A673 (cell line): Measurements from ENCODE around the gene DESI1. TPM values are rescaled to one million over a fixed set of nuclear protein-coding genes. Genes with fewer than 3 reads are reported as not detected.
"Not testable (repeated sequence)": the region's sequence is repeated elsewhere in the genome, so short reads cannot be mapped to it uniquely, and the experiment has no call there.

Experiments
- BruUV-seq: library from RNA; stranded (reverse); fragments of 400-500 nt; replicated peaks from 2 replicates; lab custom pipeline; 2021; lab: Mats Ljungman, UMichigan
- CTCF ChIA-PET: fragments of 300-600 bp; sonication (Branson Sonifier 250); formaldehyde crosslinking; loops from one replicate; lab custom pipeline; 2022; ENCODE audit warnings: antibody characterized with exemption; lab: Charles Lee
- POLR2A ChIA-PET: fragments of 300-600 bp; sonication (Branson Sonifier 250); formaldehyde crosslinking; loops from one replicate; lab custom pipeline; 2022; ENCODE audit warnings: antibody characterized with exemption; ENCODE audit not compliant: low non-redundant PET; lab: Charles Lee
- DNase-seq: peaks from one replicate; pipeline ENCODE4 v3.0.0-alpha.2; 2015; ENCODE audit warnings: low spot score
- H3K27ac ChIP-seq: fragments of 200-600 bp; sonication (generic); 2 replicates; pipeline ENCODE4 v1.5.1; 2016; ENCODE audit warnings: mixed run types, low read depth, mild to moderate bottlenecking, mixed read lengths, antibody characterized with exemption, low read length; ENCODE audit not compliant: poor library complexity, severe bottlenecking
- H3K27me3 ChIP-seq: fragments of 200-600 bp; sonication (generic); replicated peaks from 2 replicates; pipeline ENCODE4 v1.6.1; 2017; ENCODE audit warnings: mixed run types, low read depth, mild to moderate bottlenecking, mixed read lengths, antibody characterized with exemption, low read length; ENCODE audit not compliant: insufficient read depth, poor library complexity
- H3K36me3 ChIP-seq: fragments of 200-600 bp; sonication (generic); 2 replicates; pipeline ENCODE4 v1.6.1; 2016; ENCODE audit warnings: mixed run types, mild to moderate bottlenecking, mixed read lengths, antibody characterized with exemption, low read length; ENCODE audit not compliant: insufficient read depth, poor library complexity, severe bottlenecking
- H3K4me1 ChIP-seq: fragments of 200-600 bp; sonication (generic); 2 replicates; pipeline ENCODE4 v1.6.1; 2017; ENCODE audit warnings: mixed run types, mild to moderate bottlenecking, mixed read lengths, antibody characterized with exemption, low read length; ENCODE audit not compliant: insufficient read depth, poor library complexity, severe bottlenecking
- H3K4me3 ChIP-seq: fragments of 200-600 bp; sonication (generic); 2 replicates; pipeline ENCODE4 v1.5.1; 2016; ENCODE audit warnings: low read depth, mixed run types, mild to moderate bottlenecking, mixed read lengths, low read length; ENCODE audit not compliant: poor library complexity, severe bottlenecking
- H3K9me3 ChIP-seq: fragments of 200-600 bp; sonication (generic); 2 replicates; pipeline ENCODE4 v1.6.1; 2016; ENCODE audit warnings: mixed run types, low read depth, mild to moderate bottlenecking, mixed read lengths, antibody characterized with exemption, low read length; ENCODE audit not compliant: poor library complexity, severe bottlenecking
- CTCF ChIP-seq: fragments of 300-800, 200-600 bp; sonication (generic); conservative IDR thresholded peaks from 2 replicates; pipeline ENCODE4 v1.5.1; 2017; ENCODE audit warnings: low read depth, mild to moderate bottlenecking, antibody characterized with exemption, low read length, moderate library complexity, mixed read lengths
- EZH2 ChIP-seq: fragments of 200-600 bp; sonication (generic); IDR thresholded peaks from 2 replicates; pipeline ENCODE4 v1.6.1; 2017; ENCODE audit warnings: borderline replicate concordance, low read depth, mild to moderate bottlenecking, mixed read lengths, antibody characterized with exemption, low read length; ENCODE audit not compliant: poor library complexity, severe bottlenecking
- intact Hi-C: fragments of 100-400 bp; cut with micrococcal nuclease; formaldehyde crosslinking; loops from one replicate; pipeline ENCODE4 v1.10.0; 2022; ENCODE audit not compliant: unreplicated experiment
- total RNA-seq: library from RNA; stranded (reverse); gene quantifications from 2 replicates; pipeline ENCODE4 v1.2.3, GENCODE V29; 2021

Gene DESI1
- total RNA-seq, 1 experiment from 2014 or later: 47.6 TPM

- intact Hi-C loops, H3K27me3 ChIP-seq, H3K9me3 ChIP-seq, H3K4me1 ChIP-seq, BruUV-seq, POLR2A ChIA-PET, H3K4me3 ChIP-seq, DNase-seq, CTCF ChIA-PET, H3K27ac ChIP-seq: not testable (repeated sequence)
- peaks cover 75% of the 10 kb centered on the region for H3K36me3 ChIP-seq
Observed at GRCh38 chr22:41631615-41632014, 10.8 kb upstream of the DESI1 start.

DNA sequence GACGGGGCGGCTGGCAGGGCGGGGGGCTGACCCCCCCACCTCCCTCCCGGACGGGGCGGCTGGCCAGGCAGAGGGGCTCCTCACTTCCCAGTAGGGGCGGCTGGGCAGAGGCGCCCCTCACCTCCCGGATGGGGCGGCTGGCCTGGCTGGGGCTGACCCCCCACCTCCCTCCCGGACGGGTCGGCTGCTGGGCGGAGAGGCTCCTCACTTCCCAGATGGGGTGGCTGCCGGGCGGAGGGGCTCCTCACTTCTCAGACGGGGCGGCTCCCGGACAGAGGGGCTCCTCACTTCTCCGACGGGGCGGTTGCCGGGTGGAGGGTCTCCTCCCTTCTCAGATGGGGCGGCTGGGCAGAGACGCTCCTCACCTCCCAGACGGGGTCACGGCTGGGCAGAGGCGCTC, 10.3 kb upstream of the DESI1 start:
- POLR2A ChIA-PET, H3K4me1 ChIP-seq, H3K27ac ChIP-seq, H3K9me3 ChIP-seq, intact Hi-C loops, DNase-seq, H3K27me3 ChIP-seq, CTCF ChIA-PET, BruUV-seq, H3K4me3 ChIP-seq: not testable (repeated sequence)
- H3K36me3 ChIP-seq: peaks cover 72% of the 10 kb centered on the region

- H3K36me3 ChIP-seq: peaks cover 71% of the 10 kb centered on the region
- no peak for TF ChIP-seq EZH2
- no peak for TF ChIP-seq CTCF
- no peaks in the 10 kb centered on the region for H3K27me3 ChIP-seq
- H3K27ac ChIP-seq: no peak overlapping the region
- DNase-seq: no peak
- ChIA-PET CTCF (no interaction called here), POLR2A (no interaction called here)
- no peak overlapping the region for H3K4me3 ChIP-seq
- H3K9me3 ChIP-seq: no peaks in the 10 kb centered on the region
- no TSS peak for BruUV-seq
- peaks cover 10% of the 10 kb centered on the region for H3K4me1 ChIP-seq
- intact Hi-C loops: no loop called here
Observed at GRCh38 chr22:41625577-41625976, 4.7 kb upstream of the DESI1 start.

GRCh38 chr22:41621911-41622179, 1.0 kb upstream of the DESI1 start:
- H3K36me3 ChIP-seq: peaks cover 41% of the 10 kb centered on the region
- POLR2A ChIA-PET: interaction anchor here (0.9 kb wide), 1 partner anchor 175 kb away, joined by 3 read pairs; the partner anchor contains the start of gene TOB2
- TF ChIP-seq EZH2: no peak
- H3K4me1 ChIP-seq: peaks cover 19% of the 10 kb centered on the region
- no peak for DNase-seq
- intact Hi-C loops: no loop called here
- H3K27ac ChIP-seq: peak overlapping the region; percentile 98
- no TSS peak for BruUV-seq
- H3K9me3 ChIP-seq: no peaks in the 10 kb centered on the region
- H3K27me3 ChIP-seq: no peaks in the 10 kb centered on the region
- H3K4me3 ChIP-seq: peak overlapping the region; percentile 88
- CTCF ChIA-PET: no interaction called here
